GM12878 (cell line): ENCODE results near the gene CHRNA3. TPM values are rescaled to one million over a fixed set of nuclear protein-coding genes. Genes with fewer than 3 reads are reported as not detected.

Source experiments
- ATAC-seq: fragments of 200-7000 bp; cut with Tn5 transposase; 3 replicates; pipeline ENCODE4 v1.9.1; 2020; ENCODE audit warnings: mild to moderate bottlenecking, moderate library complexity
- BruUV-seq: library from RNA; stranded (reverse); fragments of 400-500 nt; replicated peaks from 2 replicates; lab custom pipeline; 2021; lab: Mats Ljungman, UMichigan
- CTCF ChIA-PET: fragments of 300-600 bp; sonication (Branson Sonifier 250); formaldehyde crosslinking; extraction: SDS; loops from one replicate; lab custom pipeline; 2021; ENCODE audit warnings: inconsistent platforms; lab: Yijun Ruan, JAX
- POLR2A ChIA-PET: fragments of 350-600 bp; formaldehyde crosslinking; extraction: SDS; loops from one replicate; lab custom pipeline; 2021; ENCODE audit warnings: inconsistent platforms; lab: Charles Lee
- RAD21 ChIA-PET: fragments of 300-600 bp; sonication (Branson Sonifier 250); formaldehyde crosslinking; loops from one replicate; lab custom pipeline; 2023; ENCODE audit warnings: antibody characterized with exemption; ENCODE audit not compliant: unreplicated experiment; lab: Charles Lee
- SMC1A ChIA-PET: fragments of 300-600 bp; sonication (Branson Sonifier 250); formaldehyde crosslinking; loops from one replicate; lab custom pipeline; 2023; ENCODE audit not compliant: unreplicated experiment, uncharacterized antibody; lab: Charles Lee
- DNase-seq: peaks from one replicate; pipeline ENCODE4 v3.0.0-alpha.2; 2011; ENCODE audit warnings: low read depth, low spot score
- FAIRE-seq: peaks from 3 replicates; lab custom pipeline; 2011; peaks lifted over from hg19 to GRCh38; lab: Jason Lieb, UNC
- H2AFZ ChIP-seq: 2 replicates; pipeline ENCODE4 v1.6.0; 2011; ENCODE audit warnings: low read depth, low read length, control low read depth; ENCODE audit not compliant: control insufficient read depth
- H3K27ac ChIP-seq: 2 replicates; pipeline ENCODE4 v1.5.1; 2011; ENCODE audit warnings: control low read depth; ENCODE audit not compliant: control insufficient read depth, insufficient read depth
- H3K27me3 ChIP-seq, 2 experiments: replicated peaks in 1 of 2; 2 replicates each; pipeline versions ENCODE4 v1.6.0 to v1.6.1; 2011; ENCODE audit warnings: low read length in 1 of 2; ENCODE audit not compliant: control insufficient read depth in 2 of 2, insufficient read depth in 2 of 2
- H3K36me3 ChIP-seq, 2 experiments: 2 replicates each; pipeline ENCODE4 v1.5.1; 2011; ENCODE audit warnings: low read length in 1 of 2; ENCODE audit not compliant: control insufficient read depth in 2 of 2, insufficient read depth in 2 of 2
- H3K4me1 ChIP-seq: 2 replicates; pipeline ENCODE4 v1.6.1; 2011; ENCODE audit warnings: mild to moderate bottlenecking, low read length, moderate library complexity, mixed read lengths; ENCODE audit not compliant: control insufficient read depth, insufficient read depth
- H3K4me2 ChIP-seq: 2 replicates; pipeline ENCODE4 v1.6.0; 2011; ENCODE audit warnings: control low read depth; ENCODE audit not compliant: control insufficient read depth, insufficient read depth
- H3K4me3 ChIP-seq: fragments of 200-600 bp; sonication (generic); 2 replicates; pipeline ENCODE4 v1.5.1; 2016
- H3K79me2 ChIP-seq: 2 replicates; pipeline ENCODE4 v1.6.0; 2011; ENCODE audit warnings: low read length; ENCODE audit not compliant: control insufficient read depth, insufficient read depth
- H3K9ac ChIP-seq: 2 replicates; pipeline ENCODE4 v1.8.0; 2011; ENCODE audit warnings: low read length, control low read depth, mixed read lengths; ENCODE audit not compliant: control insufficient read depth, insufficient read depth
- H3K9me3 ChIP-seq: replicated peaks from 3 replicates; pipeline ENCODE4 v1.5.1; 2011; ENCODE audit warnings: mild to moderate bottlenecking, low read length; ENCODE audit not compliant: control insufficient read depth, insufficient read depth
- H4K20me1 ChIP-seq: 2 replicates; pipeline ENCODE4 v1.6.0; 2011; ENCODE audit not compliant: control insufficient read depth, insufficient read depth
- HDAC2 ChIP-seq: fragments of 200-600 bp; sonication (generic); IDR thresholded peaks from 2 replicates; pipeline ENCODE4 v1.6.1; 2017
- KAT2A ChIP-seq: conservative IDR thresholded peaks from 2 replicates; pipeline ENCODE4 v1.6.1; 2011; ENCODE audit warnings: low read depth, low read length; ENCODE audit not compliant: control insufficient read depth
- NR2C1 ChIP-seq: fragments of 450-650 bp; IDR thresholded peaks from 2 replicates; pipeline ENCODE4 v1.6.1; 2017; ENCODE audit warnings: antibody characterized with exemption, mild to moderate bottlenecking, moderate library complexity
- RB1 ChIP-seq: fragments of 450-650 bp; formaldehyde crosslinking; IDR thresholded peaks from 2 replicates; pipeline ENCODE4 v1.6.1; 2017; ENCODE audit warnings: mild to moderate bottlenecking, borderline replicate concordance
- SMAD1 ChIP-seq: fragments of 450-650 bp; IDR thresholded peaks from 2 replicates; pipeline ENCODE4 v1.6.1; 2018; ENCODE audit warnings: mild to moderate bottlenecking, low read depth; ENCODE audit not compliant: partially characterized antibody
- WRNIP1 ChIP-seq: IDR thresholded peaks from 2 replicates; pipeline ENCODE4 v1.6.1; 2011; ENCODE audit warnings: low read depth, low read length, improper control_type of control experiment, borderline replicate concordance
- ZBED1 ChIP-seq: IDR thresholded peaks from 2 replicates; pipeline ENCODE4 v1.6.1; 2016; ENCODE audit warnings: borderline replicate concordance
- WGBS: methylation state at CpG from one replicate; pipeline ENCODE4 v1.1.6; 2016; ENCODE audit warnings: low lambda C conversion rate; ENCODE audit not compliant: insufficient replicate concordance, insufficient coverage; ENCODE audit errors: missing lambda C conversion rate; 5-methylcytosine and 5-hydroxymethylcytosine counted together
- in situ Hi-C: fragments of 300-500 bp; cut with MboI; formaldehyde crosslinking; loops from 9 replicates; pipeline ENCODE4 v1.14.3; 2018; ENCODE audit warnings: mixed read lengths
- intact Hi-C: fragments of 100-400 bp; cut with micrococcal nuclease; formaldehyde crosslinking; loops from one replicate; pipeline ENCODE4 v1.14.2; 2022; ENCODE audit not compliant: unreplicated experiment
- polyA plus RNA-seq, 11 experiments: library from polyadenylated mRNA; depleted of rRNA in 4 of 11; unstranded in 6 of 11; stranded (reverse) in 5 of 11; fragments of >200 nt; fragmentation: Nextera tagmentation in 4 of 11; fragmentation: Illumina TruSeq in 1 of 11; extraction: Ambion mirVana in 4 of 11; extraction: Trizol in 1 of 11; gene quantifications; 1 replicate in 1 of 11; 2 replicates in 10 of 11; pipeline versions ENCODE4 v1.2.1 to v1.2.3, GENCODE V29; 2011 to 2016; ENCODE audit warnings: inconsistent platforms in 2 of 11, missing spikeins in 2 of 11, low read depth in 1 of 11
- total RNA-seq, 4 experiments: library from RNA; depleted of rRNA in 3 of 4; stranded (reverse); fragments of >200 nt in 3 of 4; fragmentation: Illumina TruSeq in 1 of 4; extraction: Trizol in 1 of 4; gene quantifications; 2 replicates each; pipeline versions ENCODE4 v1.2.1 to v1.2.3, GENCODE V29; 2013 to 2021
- TF ChIP-seq, protein P1 (sequence below): IDR thresholded peaks from 2 replicates; pipeline ENCODE4 v1.6.1; 2011; ENCODE audit warnings: low read depth, mild to moderate bottlenecking, low read length, moderate library complexity, borderline replicate concordance; ENCODE audit errors: extremely low read depth
- TF ChIP-seq, protein P2 (sequence below): fragments of 150-350 bp; IDR thresholded peaks from 2 replicates; pipeline ENCODE4 v1.6.1; 2014; ENCODE audit warnings: mild to moderate bottlenecking, low read depth, low read length

CHRNA3 gene
- total and polyA plus RNA-seq, 10 of the 15 experiments (the other 5 are each of a cell fraction or from before 2014, with no cell fraction given) = 0.06 to 0.19 (median 0.09) TPM; not detected in 7

DNA sequence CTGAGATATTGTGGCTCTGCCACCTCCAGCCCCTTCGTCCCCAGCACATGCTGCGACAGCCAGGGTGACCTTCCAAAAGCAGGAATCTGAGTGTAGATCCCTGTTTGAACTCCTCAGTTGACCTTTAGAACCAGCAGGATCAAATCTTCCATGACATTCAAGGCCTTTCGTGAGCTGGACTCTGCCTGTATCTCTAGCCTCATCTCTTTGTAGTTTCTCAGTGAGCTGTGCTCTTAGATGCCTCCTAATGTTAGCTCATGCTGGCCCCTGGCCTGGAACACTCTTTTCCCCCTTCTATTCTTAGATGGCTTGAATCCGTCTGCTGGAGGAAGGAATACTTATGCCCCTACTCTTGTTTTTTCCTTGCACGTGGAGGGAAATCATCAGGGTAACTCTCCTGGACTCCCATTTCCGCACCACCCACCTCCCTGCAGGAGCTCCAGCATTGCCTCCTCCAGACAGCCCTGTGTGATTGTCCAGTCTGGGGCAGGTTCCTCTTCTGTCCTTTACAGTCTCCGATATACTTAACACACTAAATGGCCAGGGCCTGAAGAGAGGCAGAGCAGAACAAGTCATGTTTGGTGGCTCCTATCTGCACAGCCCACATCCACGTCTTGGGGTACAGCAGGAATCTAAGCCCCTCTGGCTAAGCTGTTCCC is 46.9 kb upstream of the CHRNA3 start:
- TF ChIP-seq, protein P1, sequence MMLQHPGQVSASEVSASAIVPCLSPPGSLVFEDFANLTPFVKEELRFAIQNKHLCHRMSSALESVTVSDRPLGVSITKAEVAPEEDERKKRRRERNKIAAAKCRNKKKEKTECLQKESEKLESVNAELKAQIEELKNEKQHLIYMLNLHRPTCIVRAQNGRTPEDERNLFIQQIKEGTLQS = no peak
- TF ChIP-seq, protein P2, sequence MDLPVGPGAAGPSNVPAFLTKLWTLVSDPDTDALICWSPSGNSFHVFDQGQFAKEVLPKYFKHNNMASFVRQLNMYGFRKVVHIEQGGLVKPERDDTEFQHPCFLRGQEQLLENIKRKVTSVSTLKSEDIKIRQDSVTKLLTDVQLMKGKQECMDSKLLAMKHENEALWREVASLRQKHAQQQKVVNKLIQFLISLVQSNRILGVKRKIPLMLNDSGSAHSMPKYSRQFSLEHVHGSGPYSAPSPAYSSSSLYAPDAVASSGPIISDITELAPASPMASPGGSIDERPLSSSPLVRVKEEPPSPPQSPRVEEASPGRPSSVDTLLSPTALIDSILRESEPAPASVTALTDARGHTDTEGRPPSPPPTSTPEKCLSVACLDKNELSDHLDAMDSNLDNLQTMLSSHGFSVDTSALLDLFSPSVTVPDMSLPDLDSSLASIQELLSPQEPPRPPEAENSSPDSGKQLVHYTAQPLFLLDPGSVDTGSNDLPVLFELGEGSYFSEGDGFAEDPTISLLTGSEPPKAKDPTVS = no peak
- TF ChIP-seq KAT2A (no peak), HDAC2 (no peak), ZBED1 (no peak), WRNIP1 (no peak), NR2C1 (no peak), RB1 (no peak), SMAD1 (no peak)
- TF ChIP-seq, all 136 proteins: peak for 0
- no peak overlapping the region for H3K9ac ChIP-seq
- no peaks in the 10 kb centered on the region for H3K36me3 ChIP-seq
- in situ Hi-C loops = no loop called here
- CTCF ChIA-PET = interaction anchor here (0.6 kb wide), 1 partner anchor 8 kb away, joined by 3 read pairs; no protein-coding TSS in a partner anchor
- H3K4me1 ChIP-seq = 0 out of 2 replicates have a peak, but pooled peaks cover 3% of the 10 kb centered on the region
- no TSS peak for BruUV-seq
- H4K20me1 ChIP-seq = no peaks in the 10 kb centered on the region
- ATAC-seq = no peak
- 45% methylated on average over 8 of the region's 8 CpGs for WGBS
- no peak overlapping the region for H3K4me2 ChIP-seq
- FAIRE-seq = no peak
- intact Hi-C loops = no loop called here
- no peak overlapping the region for H3K27ac ChIP-seq
- H3K4me3 ChIP-seq = no peak overlapping the region
- DNase-seq = no peak
- RAD21 ChIA-PET = no interaction called here
- POLR2A ChIA-PET = no interaction called here
- no peaks in the 10 kb centered on the region for H3K27me3 ChIP-seq
- no peaks in the 10 kb centered on the region for H3K9me3 ChIP-seq
- SMC1A ChIA-PET = no interaction called here
- H3K79me2 ChIP-seq = no peaks in the 10 kb centered on the region
- no peak overlapping the region for H2AFZ ChIP-seq
